GM12891 (cell line): ENCODE data around the gene ILF2.

Experiments
- DNase-seq: peaks from one replicate; pipeline ENCODE4 v3.0.0; 2011; ENCODE audit warnings: low spot score; ENCODE audit not compliant: insufficient read length
- FAIRE-seq: peaks from 2 replicates; lab custom pipeline; 2011; peaks lifted over from hg19 to GRCh38; lab: Jason Lieb, UNC
- PAX5 ChIP-seq: IDR thresholded peaks from 2 replicates; pipeline ENCODE4 v1.6.1; 2011; ENCODE audit warnings: low read length, moderate library complexity, mild to moderate bottlenecking; ENCODE audit not compliant: insufficient read depth, severe bottlenecking
- POLR2A ChIP-seq: IDR thresholded peaks from 2 replicates; pipeline ENCODE4 v1.6.1; 2011; ENCODE audit warnings: low read depth, low read length, control low read depth
- POLR2AphosphoS5 ChIP-seq: IDR thresholded peaks from 2 replicates; pipeline ENCODE4 v1.6.1; 2011; ENCODE audit warnings: low read depth, low read length, control low read depth
- POU2F2 ChIP-seq: IDR thresholded peaks from 2 replicates; pipeline ENCODE4 v1.6.1; 2011; ENCODE audit warnings: low read depth, mild to moderate bottlenecking, control low read depth, low read length, moderate library complexity
- SPI1 ChIP-seq: IDR thresholded peaks from 2 replicates; pipeline ENCODE4 v1.6.1; 2011; ENCODE audit warnings: low read depth, low read length, control low read depth
- TAF1 ChIP-seq: IDR thresholded peaks from 2 replicates; pipeline ENCODE4 v1.6.1; 2011; ENCODE audit warnings: low read depth, low read length, control low read depth

The ILF2 gene

GRCh38 chr1:153616917-153617311 lies 53.9 kb downstream of the ILF2 start:
- no peak for DNase-seq
- no peak for FAIRE-seq
- TF ChIP-seq POLR2AphosphoS5 (no peak), PAX5 (no peak), TAF1 (no peak), POU2F2 (no peak), SPI1 (no peak), POLR2A (no peak)

- DNase-seq (no peak), FAIRE-seq (no peak)
- TF ChIP-seq SPI1 (no peak), PAX5 (no peak), POLR2A (no peak), POU2F2 (no peak), POLR2AphosphoS5 (no peak), TAF1 (no peak)
These were observed 54.5 kb downstream of the ILF2 start, which contains the start of gene S100A14 for GRCh38 chr1:153616144-153616916. TSS of gene S100A14 (minus strand) at chr1:153616325. CDS start at chr1:153615858, 467 bp downstream.

- no peak for FAIRE-seq
- DNase-seq: no peak
- TF ChIP-seq TAF1: no peak
- no peak for TF ChIP-seq POU2F2
- TF ChIP-seq SPI1: no peak
- no peak for TF ChIP-seq POLR2AphosphoS5
- TF ChIP-seq PAX5: no peak
- no peak for TF ChIP-seq POLR2A
These were observed 55.4 kb downstream of the ILF2 start for GRCh38 chr1:153615406-153615805.

- TF ChIP-seq POLR2A (no peak), PAX5 (no peak), POLR2AphosphoS5 (no peak), POU2F2 (no peak), TAF1 (no peak), SPI1 (no peak)
- no peak for FAIRE-seq
- no peak for DNase-seq
These were observed 55.9 kb downstream of the ILF2 start for GRCh38 chr1:153614906-153615305.

- no peak for DNase-seq
- no peak for TF ChIP-seq PAX5
- TF ChIP-seq POLR2A: no peak
- TF ChIP-seq SPI1: no peak
- no peak for TF ChIP-seq POLR2AphosphoS5
- TF ChIP-seq POU2F2: no peak
- no peak for TF ChIP-seq TAF1
- no peak for FAIRE-seq
These were observed 56.4 kb downstream of the ILF2 start for GRCh38 chr1:153614189-153614900.

GRCh38 chr1:153613406-153613805 lies 57.4 kb downstream of the ILF2 start:
- FAIRE-seq: no peak
- no peak for DNase-seq

GRCh38 chr1:153612755-153613331 lies 58.0 kb downstream of the ILF2 start, which contains the start of gene S100A16:
TSS of gene S100A16 (minus strand) at chr1:153613137. CDS start at chr1:153608151, 4,986 bp downstream.
- TF ChIP-seq POLR2AphosphoS5 (no peak), POU2F2 (no peak), POLR2A (no peak), SPI1 (no peak), PAX5 (no peak), TAF1 (no peak)
- no peak for FAIRE-seq
- no peak for DNase-seq

More at GRCh38 chr1:153613406-153613805, 57.4 kb downstream of the ILF2 start:
- TF ChIP-seq TAF1 (no peak), POU2F2 (no peak), PAX5 (no peak), POLR2A (no peak), SPI1 (no peak), POLR2AphosphoS5 (no peak)

- no peak for TF ChIP-seq TAF1
- no peak for TF ChIP-seq SPI1
- no peak for TF ChIP-seq POLR2A
- no peak for TF ChIP-seq POU2F2
- TF ChIP-seq PAX5: no peak
- no peak for TF ChIP-seq POLR2AphosphoS5
- no peak for DNase-seq
- no peak for FAIRE-seq
These were observed 58.6 kb downstream of the ILF2 start for GRCh38 chr1:153612111-153612754.
